Measurements from ENCODE around the gene CCDC106.
A peak's percentile ranks its signal among the peaks of the same experiment; 100 is the strongest.

Gene CCDC106

GRCh38 chr19:55647732-55648584 lies at the start of gene CCDC106:
CCDC106 (plus strand) TSS chr19:55648212; CDS start chr19:55649047, 835 bp downstream.
- peak; percentile 42 to 55 for DNase-seq

- peak; percentile 88 to 93 for DNase-seq
These were observed 49.1 kb upstream of the CCDC106 start for GRCh38 chr19:55598719-55599467.

GRCh38 chr19:55599468-55599841 lies 48.6 kb upstream of the CCDC106 start, which contains the start of gene FIZ1:
FIZ1 (minus strand) TSS chr19:55599517; CDS start chr19:55597865, 1,652 bp downstream.
- peak; percentile 98 to 99 for DNase-seq

GRCh38 chr19:55599842-55600661 lies 48.0 kb upstream of the CCDC106 start, which contains the start of gene ZNF524:
ZNF524 (plus strand) TSS chr19:55600288; CDS start chr19:55602113, 1,825 bp downstream.
- DNase-seq: peak; percentile 95 to 96

- no peak for DNase-seq
These were observed 47.4 kb upstream of the CCDC106 start for GRCh38 chr19:55600662-55601028.

- DNase-seq: no peak
These were observed 46.9 kb upstream of the CCDC106 start for GRCh38 chr19:55601084-55601483.

GRCh38 chr19:55602104-55603001 lies 45.7 kb upstream of the CCDC106 start:
- DNase-seq: no peak

- no peak for DNase-seq
These were observed 44.9 kb upstream of the CCDC106 start for GRCh38 chr19:55603115-55603514.

- no peak for DNase-seq
These were observed 44.3 kb upstream of the CCDC106 start for GRCh38 chr19:55603581-55604292.

- peak; percentile 97 for DNase-seq
These were observed 42.8 kb upstream of the CCDC106 start for GRCh38 chr19:55605207-55605636.

GRCh38 chr19:55605637-55606470 lies 42.2 kb upstream of the CCDC106 start, which contains the start of gene ZNF865:
ZNF865 (plus strand) TSS chr19:55605647; CDS start chr19:55613619, 7,972 bp downstream.
- DNase-seq: peak; percentile 27 to 47

- DNase-seq: no peak
These were observed 41.6 kb upstream of the CCDC106 start for GRCh38 chr19:55606471-55606787.

GRCh38 chr19:55606817-55607216 lies 41.2 kb upstream of the CCDC106 start:
- DNase-seq: no peak

- no peak for DNase-seq
These were observed 38.7 kb upstream of the CCDC106 start for GRCh38 chr19:55609326-55609725.

GRCh38 chr19:55611300-55611982 lies 36.6 kb upstream of the CCDC106 start:
- no peak for DNase-seq

- DNase-seq: no peak
These were observed 35.9 kb upstream of the CCDC106 start for GRCh38 chr19:55611983-55612645.

GRCh38 chr19:55613396-55613795 lies 34.6 kb upstream of the CCDC106 start:
- no peak for DNase-seq

GRCh38 chr19:55613930-55614710 lies 33.9 kb upstream of the CCDC106 start:
- no peak for DNase-seq
